ENCODE measurements around the gene PRICKLE2.

- TF ChIP-seq CTCF (IDR thresholded peaks at IDR 0.05; ENCODE audit: low read length) (no peak), EZH2 (optimal IDR thresholded peaks at IDR 0.05; ENCODE audit: low read depth, low read length) (no peak)
Measured at GRCh38 chr3:64266065-64266931, 41.0 kb upstream of the PRICKLE2 start.

Measured in MM.1S (cell line).